Activated CD8-positive, alpha-beta T cell treated with anti-CD3 and anti-CD28 coated beads for 36 hours (primary cell): ENCODE measurements around the gene BRSK2. TPM values are rescaled to one million over a fixed set of nuclear protein-coding genes. Genes with fewer than 3 reads are reported as not detected.

Experiments used
- ATAC-seq: fragments of 200-7000 bp; cut with Tn5 transposase; one replicate; pipeline ENCODE4 v1.10.0; 2021; ENCODE audit warnings: mild to moderate bottlenecking, moderate library complexity
- CTCF ChIA-PET: fragments of 350-600 bp; sonication (Branson Sonifier 250); formaldehyde crosslinking; loops from one replicate; lab custom pipeline; 2021; ENCODE audit warnings: antibody characterized with exemption; lab: Charles Lee
- POLR2A ChIA-PET: fragments of 350-600 bp; sonication (Branson Sonifier 250); formaldehyde crosslinking; loops from one replicate; lab custom pipeline; 2021; ENCODE audit warnings: antibody characterized with exemption; lab: Charles Lee
- DNase-seq: peaks from one replicate; pipeline ENCODE4 v3.0.0-alpha.2; 2020
- H3K27ac Mint-ChIP-seq: one replicate; pipeline ENCODE4 v1.8.0; 2021; ENCODE audit warnings: mild to moderate bottlenecking, mixed read lengths
- H3K27me3 Mint-ChIP-seq: one replicate; pipeline ENCODE4 v1.8.0; 2021; ENCODE audit warnings: mixed read lengths
- H3K36me3 Mint-ChIP-seq: one replicate; pipeline ENCODE4 v1.8.0; 2021; ENCODE audit warnings: low read depth, mixed read lengths
- H3K4me1 Mint-ChIP-seq: one replicate; pipeline ENCODE4 v1.8.0; 2021; ENCODE audit warnings: low read depth, mixed read lengths
- H3K4me3 Mint-ChIP-seq: one replicate; pipeline ENCODE4 v1.8.0; 2021; ENCODE audit warnings: mild to moderate bottlenecking, moderate library complexity, mixed read lengths
- H3K9me3 Mint-ChIP-seq: one replicate; pipeline ENCODE4 v1.8.0; 2021; ENCODE audit warnings: mixed read lengths
- CTCF ChIP-seq: fragments of 200-600 bp; IDR thresholded peaks from one replicate; pipeline ENCODE4 v1.8.0; 2022; ENCODE audit warnings: antibody characterized with exemption, mild to moderate bottlenecking
- intact Hi-C: fragments of 100-400 bp; cut with micrococcal nuclease; formaldehyde crosslinking; loops from one replicate; pipeline ENCODE4 v1.10.0; 2022
- total RNA-seq, 2 experiments: library from RNA; stranded (reverse); gene quantifications; one replicate each; pipeline ENCODE4 v1.2.3, GENCODE V29; 2021

The BRSK2 gene
- total RNA-seq, 2 experiments from 2014 or later, result 1.1 to 2.0 TPM

- ATAC-seq (no peak), DNase-seq (no peak)
- no peak for TF ChIP-seq CTCF
- no peak overlapping the region for H3K27ac Mint-ChIP-seq
- intact Hi-C loops, result no loop called here
- no peaks in the 10 kb centered on the region for H3K27me3 Mint-ChIP-seq
- no peaks in the 10 kb centered on the region for H3K36me3 Mint-ChIP-seq
- no peaks in the 10 kb centered on the region for H3K4me1 Mint-ChIP-seq
- ChIA-PET CTCF (no interaction called here), POLR2A (no interaction called here)
- no peak overlapping the region for H3K4me3 Mint-ChIP-seq
- H3K9me3 Mint-ChIP-seq, result no peaks in the 10 kb centered on the region
Measured at GRCh38 chr11:1444321-1444720, 54.6 kb downstream of the BRSK2 start.

GRCh38 chr11:1444823-1445422 is 55.2 kb downstream of the BRSK2 start:
- ChIA-PET CTCF (no interaction called here), POLR2A (no interaction called here)
- ATAC-seq (no peak), DNase-seq (no peak)
- Mint-ChIP-seq H3K27ac (no peak overlapping the region), H3K27me3 (no peaks in the 10 kb centered on the region), H3K4me1 (no peaks in the 10 kb centered on the region), H3K9me3 (no peaks in the 10 kb centered on the region), H3K36me3 (no peaks in the 10 kb centered on the region), H3K4me3 (no peak overlapping the region)
- no peak for TF ChIP-seq CTCF
- intact Hi-C loops, result no loop called here

- H3K27ac Mint-ChIP-seq, result no peak overlapping the region
- H3K9me3 Mint-ChIP-seq, result no peaks in the 10 kb centered on the region
- no peaks in the 10 kb centered on the region for H3K4me1 Mint-ChIP-seq
- POLR2A ChIA-PET, result no interaction called here
- no peak overlapping the region for H3K4me3 Mint-ChIP-seq
- no peak for TF ChIP-seq CTCF
- DNase-seq, result no peak
- no peak for ATAC-seq
- H3K27me3 Mint-ChIP-seq, result no peaks in the 10 kb centered on the region
- intact Hi-C loops, result no loop called here
- CTCF ChIA-PET, result no interaction called here
- no peaks in the 10 kb centered on the region for H3K36me3 Mint-ChIP-seq
Measured at GRCh38 chr11:1445741-1446445, 56.2 kb downstream of the BRSK2 start.

GRCh38 chr11:1446623-1447022 is 56.9 kb downstream of the BRSK2 start:
- intact Hi-C loops, result no loop called here
- H3K27me3 Mint-ChIP-seq, result no peaks in the 10 kb centered on the region
- POLR2A ChIA-PET, result no interaction called here
- no peak for ATAC-seq
- no peak for TF ChIP-seq CTCF
- DNase-seq, result no peak
- H3K9me3 Mint-ChIP-seq, result no peaks in the 10 kb centered on the region
- H3K27ac Mint-ChIP-seq, result no peak overlapping the region
- H3K36me3 Mint-ChIP-seq, result no peaks in the 10 kb centered on the region
- H3K4me3 Mint-ChIP-seq, result no peak overlapping the region
- H3K4me1 Mint-ChIP-seq, result no peaks in the 10 kb centered on the region
- CTCF ChIA-PET, result no interaction called here
